SH-SY5Y (cell line): Measurements from ENCODE around the gene ENO3.

Experiments used
- GATA2 ChIP-seq: IDR thresholded peaks from 2 replicates; pipeline ENCODE4 v1.6.1; 2011; ENCODE audit warnings: mild to moderate bottlenecking, low read depth, low read length
- GATA3 ChIP-seq: IDR thresholded peaks from 2 replicates; pipeline ENCODE4 v1.6.1; 2011; ENCODE audit warnings: low read depth, mild to moderate bottlenecking, low read length, moderate library complexity

DNA sequence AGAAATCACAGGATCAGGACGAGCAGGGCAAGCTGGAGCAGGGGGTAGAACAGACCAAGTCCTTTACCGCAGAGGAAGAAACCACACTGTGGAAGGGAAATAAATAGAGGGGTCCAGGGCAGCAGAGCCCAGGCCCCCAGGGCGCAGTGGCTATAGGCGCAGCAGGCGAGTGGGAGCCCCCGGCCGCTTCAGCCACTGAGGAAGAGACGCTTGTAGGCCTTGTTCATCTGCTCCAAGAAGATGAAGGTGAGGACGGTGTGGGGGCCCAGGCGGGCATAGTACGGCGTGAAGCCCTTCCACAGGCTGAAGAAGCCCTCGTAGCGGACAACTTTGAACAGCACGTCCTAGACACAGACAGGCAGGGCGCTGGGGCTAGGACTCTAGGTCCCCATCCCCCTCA lies 13.4 kb upstream of the ENO3 start:
- TF ChIP-seq GATA2, result no peak
- TF ChIP-seq GATA3, result no peak
